HL-60/S4 treated with retinoic acid at 250 ng/mL for 4 days and 3 days (cell line): ENCODE data around the gene MATN4.

Experiments
- in situ Hi-C: fragments of 300-500 bp; cut with MboI; formaldehyde crosslinking; loops from 2 replicates; pipeline ENCODE4 v1.7.0; 2022; ENCODE audit warnings: low sequenced_read_pairs

The MATN4 gene

GRCh38 chr20:45257161-45257560 is 50.9 kb downstream of the MATN4 start:
- in situ Hi-C loops, result no loop called here

GRCh38 chr20:45254383-45255262 is 53.5 kb downstream of the MATN4 start, which contains the start of gene SLPI:
Gene SLPI (minus strand): TSS chr20:45254564. CDS start chr20:45254543, 21 bp downstream.
- in situ Hi-C loops, result no loop called here

- in situ Hi-C loops, result no loop called here
These were observed 54.8 kb downstream of the MATN4 start for GRCh38 chr20:45253261-45253660.

GRCh38 chr20:45251884-45252560 is 56.1 kb downstream of the MATN4 start:
- in situ Hi-C loops, result no loop called here

GRCh38 chr20:45248609-45249008 is 59.5 kb downstream of the MATN4 start:
- in situ Hi-C loops, result no loop called here

- in situ Hi-C loops, result no loop called here
These were observed 60.2 kb downstream of the MATN4 start for GRCh38 chr20:45247865-45248264.

- in situ Hi-C loops, result no loop called here
These were observed 62.0 kb downstream of the MATN4 start for GRCh38 chr20:45246109-45246508.
